OCI-LY7 (cell line): ENCODE data around the gene CDC42BPA. TPM values are rescaled to one million over a fixed set of nuclear protein-coding genes. Genes with fewer than 3 reads are reported as not detected.

Source experiments
- BruUV-seq: library from RNA; stranded (reverse); fragments of 400-500 nt; replicated peaks from 2 replicates; lab custom pipeline; 2021; lab: Mats Ljungman, UMichigan
- CTCF ChIA-PET: fragments of 300-600 bp; sonication (Branson Sonifier 250); formaldehyde crosslinking; loops from one replicate; lab custom pipeline; 2022; ENCODE audit warnings: antibody characterized with exemption; ENCODE audit not compliant: unreplicated experiment; lab: Charles Lee
- POLR2A ChIA-PET: fragments of 300-600 bp; sonication (Branson Sonifier 250); formaldehyde crosslinking; loops from one replicate; lab custom pipeline; 2022; ENCODE audit warnings: antibody characterized with exemption; lab: Charles Lee
- DNase-seq: peaks from one replicate; pipeline ENCODE4 v3.0.0-alpha.2; 2015; ENCODE audit warnings: low spot score
- H2AFZ ChIP-seq: fragments of 200-600 bp; sonication (generic), shearing (Covaris generic); 2 replicates; pipeline ENCODE4 v1.6.1; 2014; ENCODE audit warnings: mild to moderate bottlenecking, antibody characterized with exemption, low read length, moderate library complexity
- H3K27ac ChIP-seq: fragments of 200-600 bp; sonication (generic); 2 replicates; pipeline ENCODE4 v1.5.1; 2014; ENCODE audit warnings: mixed run types, low read depth, mild to moderate bottlenecking, moderate library complexity, low read length, inconsistent platforms; ENCODE audit not compliant: poor library complexity, severe bottlenecking
- H3K36me3 ChIP-seq: fragments of 200-600 bp; sonication (generic); 2 replicates; pipeline ENCODE4 v1.6.1; 2014; ENCODE audit warnings: mild to moderate bottlenecking, antibody characterized with exemption, low read length, moderate library complexity, mixed read lengths; ENCODE audit not compliant: insufficient read depth
- H3K4me1 ChIP-seq: fragments of 200-600 bp; sonication (generic); 2 replicates; pipeline ENCODE4 v1.5.1; 2014; ENCODE audit warnings: mild to moderate bottlenecking, low read length; ENCODE audit not compliant: insufficient read depth, poor library complexity, severe bottlenecking
- H3K4me2 ChIP-seq: fragments of 200-600 bp; sonication (generic); 2 replicates; pipeline ENCODE4 v1.6.1; 2014; ENCODE audit warnings: mild to moderate bottlenecking, low read length
- H3K4me3 ChIP-seq: fragments of 200-600 bp; sonication (generic); 2 replicates; pipeline ENCODE4 v1.5.1; 2014; ENCODE audit warnings: mild to moderate bottlenecking, low read depth, low read length; ENCODE audit not compliant: poor library complexity, severe bottlenecking
- H3K79me2 ChIP-seq: fragments of 200-600 bp; sonication (generic); 2 replicates; pipeline ENCODE4 v1.6.1; 2016; ENCODE audit warnings: low read depth, mild to moderate bottlenecking, low read length, moderate library complexity, mixed read lengths; ENCODE audit not compliant: insufficient read depth
- H3K9me2 ChIP-seq: fragments of 200-600 bp; sonication (generic); 2 replicates; pipeline ENCODE4 v1.6.1; 2016; ENCODE audit warnings: mild to moderate bottlenecking, low read length, mixed read lengths; ENCODE audit not compliant: insufficient read depth
- H3K9me3 ChIP-seq: fragments of 200-600 bp; sonication (generic); 2 replicates; pipeline ENCODE4 v1.6.1; 2014; ENCODE audit warnings: mild to moderate bottlenecking, mixed run types, low read length, mixed read lengths
- H4K20me1 ChIP-seq: fragments of 200-600 bp; sonication (generic); 2 replicates; pipeline ENCODE4 v1.6.1; 2014; ENCODE audit warnings: mild to moderate bottlenecking, antibody characterized with exemption, low read length, moderate library complexity, mixed read lengths; ENCODE audit not compliant: insufficient read depth
- EZH2phosphoT487 ChIP-seq: fragments of 200-600 bp; sonication (generic); IDR thresholded peaks from 2 replicates; pipeline ENCODE4 v1.6.1; 2018; ENCODE audit warnings: low read depth, borderline replicate concordance, mild to moderate bottlenecking, mixed run types, antibody characterized with exemption, low read length, moderate library complexity, mixed read lengths
- intact Hi-C: fragments of 100-400 bp; cut with micrococcal nuclease; formaldehyde crosslinking; loops from one replicate; pipeline ENCODE4 v1.10.0; 2022; ENCODE audit not compliant: unreplicated experiment
- total RNA-seq, 2 experiments: library from RNA; depleted of rRNA in 1 of 2; stranded (reverse); fragments of >200 nt in 1 of 2; shearing (Covaris generic) in 1 of 2; gene quantifications; 2 replicates each; pipeline ENCODE4 v1.2.3, GENCODE V29; 2014 to 2022
- TF ChIP-seq, protein P1 (sequence below): fragments of 200-600 bp; sonication (generic); conservative IDR thresholded peaks from 2 replicates; pipeline ENCODE4 v1.5.1; 2014; ENCODE audit warnings: mild to moderate bottlenecking, antibody characterized with exemption, low read length, moderate library complexity, mixed read lengths

The CDC42BPA gene
- total RNA-seq, 2 experiments from 2014 or later: not detected

DNA sequence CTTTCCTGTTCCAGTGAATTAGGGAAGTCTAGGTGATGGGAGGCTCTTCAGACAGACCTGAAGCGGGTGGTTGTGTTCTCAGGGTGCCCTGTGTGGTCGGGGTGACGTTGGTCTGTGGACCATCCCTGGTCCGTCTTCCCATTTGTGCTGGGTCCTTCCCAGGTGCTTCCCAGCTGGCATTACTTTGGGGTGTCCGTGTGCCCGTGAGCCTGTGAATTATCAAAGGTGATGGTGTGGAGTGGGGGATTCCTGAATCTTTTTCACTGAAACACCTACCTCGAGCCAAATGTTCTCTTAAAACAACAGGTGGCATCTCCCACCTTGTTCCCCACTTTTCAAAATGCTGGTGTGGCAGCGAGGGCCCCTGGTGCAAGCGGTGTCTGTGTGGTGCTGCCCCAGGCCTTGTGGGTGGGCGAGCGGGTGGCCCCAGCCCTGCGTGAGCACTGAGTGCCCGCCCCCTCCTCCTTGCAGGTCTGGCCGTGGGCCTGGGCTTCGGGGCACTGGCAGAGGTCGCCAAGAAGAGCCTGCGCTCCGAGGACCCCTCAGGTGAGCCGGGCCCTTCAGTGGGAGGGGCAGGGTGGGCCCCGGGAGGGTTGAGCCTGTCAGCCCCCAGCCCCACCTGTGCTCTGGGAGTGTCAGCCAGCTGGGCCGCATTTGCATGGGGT, 341.2 kb downstream of the CDC42BPA start:
- no peaks in the 10 kb centered on the region for H3K79me2 ChIP-seq
- H3K9me3 ChIP-seq: no peaks in the 10 kb centered on the region
- no peaks in the 10 kb centered on the region for H3K36me3 ChIP-seq
- no peak for DNase-seq
- TF ChIP-seq, protein P1, sequence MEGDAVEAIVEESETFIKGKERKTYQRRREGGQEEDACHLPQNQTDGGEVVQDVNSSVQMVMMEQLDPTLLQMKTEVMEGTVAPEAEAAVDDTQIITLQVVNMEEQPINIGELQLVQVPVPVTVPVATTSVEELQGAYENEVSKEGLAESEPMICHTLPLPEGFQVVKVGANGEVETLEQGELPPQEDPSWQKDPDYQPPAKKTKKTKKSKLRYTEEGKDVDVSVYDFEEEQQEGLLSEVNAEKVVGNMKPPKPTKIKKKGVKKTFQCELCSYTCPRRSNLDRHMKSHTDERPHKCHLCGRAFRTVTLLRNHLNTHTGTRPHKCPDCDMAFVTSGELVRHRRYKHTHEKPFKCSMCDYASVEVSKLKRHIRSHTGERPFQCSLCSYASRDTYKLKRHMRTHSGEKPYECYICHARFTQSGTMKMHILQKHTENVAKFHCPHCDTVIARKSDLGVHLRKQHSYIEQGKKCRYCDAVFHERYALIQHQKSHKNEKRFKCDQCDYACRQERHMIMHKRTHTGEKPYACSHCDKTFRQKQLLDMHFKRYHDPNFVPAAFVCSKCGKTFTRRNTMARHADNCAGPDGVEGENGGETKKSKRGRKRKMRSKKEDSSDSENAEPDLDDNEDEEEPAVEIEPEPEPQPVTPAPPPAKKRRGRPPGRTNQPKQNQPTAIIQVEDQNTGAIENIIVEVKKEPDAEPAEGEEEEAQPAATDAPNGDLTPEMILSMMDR: no peak
- no peak for TF ChIP-seq EZH2phosphoT487
- no peaks in the 10 kb centered on the region for H3K4me1 ChIP-seq
- no peak overlapping the region for H2AFZ ChIP-seq
- no peak overlapping the region for H3K4me2 ChIP-seq
- POLR2A ChIA-PET: no interaction called here
- H3K4me3 ChIP-seq: no peak overlapping the region
- no TSS peak for BruUV-seq
- H3K27ac ChIP-seq: no peak overlapping the region
- no peaks in the 10 kb centered on the region for H3K9me2 ChIP-seq
- no peaks in the 10 kb centered on the region for H4K20me1 ChIP-seq
- intact Hi-C loops: no loop called here
- CTCF ChIA-PET: no interaction called here

DNA sequence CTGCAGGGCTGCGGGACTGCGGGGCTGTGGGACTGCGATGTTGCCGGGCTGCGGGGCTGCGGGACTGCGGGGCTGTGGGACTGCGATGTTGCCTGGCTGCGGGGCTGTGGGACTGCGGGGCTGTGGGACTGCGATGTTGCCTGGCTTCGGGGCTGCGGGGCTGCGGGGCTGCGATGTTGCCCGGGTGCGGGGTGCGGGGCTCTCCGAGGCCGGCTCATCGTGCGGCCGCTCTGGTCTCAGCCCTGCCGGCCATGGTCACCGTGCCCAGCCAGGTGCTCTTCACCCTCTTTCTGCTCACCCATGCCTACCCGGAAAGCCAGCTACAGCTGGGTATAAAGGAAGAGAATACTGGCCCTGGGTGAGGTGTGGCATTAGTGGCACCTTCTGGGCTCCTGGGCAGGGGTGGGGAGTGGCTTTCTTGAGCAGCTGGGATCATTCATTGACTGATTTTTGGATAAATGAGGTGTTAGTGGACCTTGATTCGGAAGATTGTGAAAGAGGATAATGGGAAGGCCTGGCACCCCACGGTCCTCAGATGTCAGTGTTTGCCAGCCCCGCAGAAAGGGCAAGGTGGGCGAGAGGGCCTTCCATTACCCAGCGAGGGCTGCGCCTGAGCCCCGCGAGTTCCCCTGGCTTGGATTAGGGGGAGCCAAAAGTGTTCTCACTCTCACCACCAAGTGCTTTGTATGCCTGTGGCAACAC, 341.9 kb downstream of the CDC42BPA start:
- H3K9me2 ChIP-seq: no peaks in the 10 kb centered on the region
- no peak overlapping the region for H3K27ac ChIP-seq
- no peak overlapping the region for H2AFZ ChIP-seq
- BruUV-seq: no TSS peak
- intact Hi-C loops: no loop called here
- POLR2A ChIA-PET: interaction anchor here (0.7 kb wide), 1 partner anchor 60 kb away, joined by 4 read pairs; no protein-coding TSS in a partner anchor
- H3K4me2 ChIP-seq: no peak overlapping the region
- no peaks in the 10 kb centered on the region for H4K20me1 ChIP-seq
- H3K9me3 ChIP-seq: no peaks in the 10 kb centered on the region
- DNase-seq: no peak
- CTCF ChIA-PET: no interaction called here
- H3K36me3 ChIP-seq: no peaks in the 10 kb centered on the region
- no peaks in the 10 kb centered on the region for H3K79me2 ChIP-seq
- no peak overlapping the region for H3K4me3 ChIP-seq
- TF ChIP-seq, protein P1: no peak
- TF ChIP-seq EZH2phosphoT487: no peak
- no peaks in the 10 kb centered on the region for H3K4me1 ChIP-seq
